ENCODE measurements around the gene GPRIN2.

Gene GPRIN2

DNA sequence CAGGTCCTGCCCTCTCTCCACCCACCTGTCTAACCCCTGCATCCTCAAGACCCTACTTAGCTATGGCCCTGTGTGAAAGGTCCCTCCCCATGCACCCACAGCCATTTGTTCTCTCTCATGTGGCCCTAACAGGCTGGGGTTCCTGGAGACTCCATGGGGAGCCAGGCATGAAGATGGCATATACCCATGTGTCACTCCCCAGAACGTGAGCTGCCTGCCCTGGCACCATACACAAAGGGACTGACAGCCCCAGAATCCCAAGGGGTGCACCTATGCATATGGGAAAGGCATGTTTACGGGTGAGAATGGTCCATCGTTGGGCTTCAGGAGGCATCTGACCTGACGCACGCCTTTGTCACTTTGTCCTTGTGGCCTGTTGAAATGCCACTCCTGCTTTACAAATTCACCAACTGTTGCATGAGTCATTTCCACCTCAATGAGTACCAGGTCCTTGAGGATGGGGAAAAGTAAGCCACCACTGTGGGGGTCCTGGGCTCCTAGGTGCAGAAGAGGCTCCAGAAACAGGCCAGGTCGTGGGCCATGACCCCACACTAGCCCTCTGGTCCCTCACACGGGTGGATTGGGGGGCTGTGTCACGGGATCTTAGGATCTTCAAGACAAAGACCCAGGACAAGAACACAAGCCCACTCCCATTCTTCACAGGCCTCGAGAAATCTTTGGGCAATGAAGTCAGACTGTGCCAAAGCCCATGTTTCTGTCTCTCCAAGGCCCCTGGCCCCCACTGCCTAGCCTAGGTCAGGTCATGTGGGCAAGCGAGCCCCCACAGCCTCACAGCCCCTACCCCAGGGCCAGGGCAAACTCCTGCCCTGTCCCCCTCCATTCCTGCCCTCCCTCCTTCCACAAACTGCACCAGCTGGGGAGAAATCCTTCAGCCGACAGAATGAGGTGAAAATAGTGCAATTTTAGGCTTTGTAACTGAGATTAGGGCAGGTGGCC lies 8.6 kb downstream of the GPRIN2 start:
- DNase-seq, result no peak

DNA sequence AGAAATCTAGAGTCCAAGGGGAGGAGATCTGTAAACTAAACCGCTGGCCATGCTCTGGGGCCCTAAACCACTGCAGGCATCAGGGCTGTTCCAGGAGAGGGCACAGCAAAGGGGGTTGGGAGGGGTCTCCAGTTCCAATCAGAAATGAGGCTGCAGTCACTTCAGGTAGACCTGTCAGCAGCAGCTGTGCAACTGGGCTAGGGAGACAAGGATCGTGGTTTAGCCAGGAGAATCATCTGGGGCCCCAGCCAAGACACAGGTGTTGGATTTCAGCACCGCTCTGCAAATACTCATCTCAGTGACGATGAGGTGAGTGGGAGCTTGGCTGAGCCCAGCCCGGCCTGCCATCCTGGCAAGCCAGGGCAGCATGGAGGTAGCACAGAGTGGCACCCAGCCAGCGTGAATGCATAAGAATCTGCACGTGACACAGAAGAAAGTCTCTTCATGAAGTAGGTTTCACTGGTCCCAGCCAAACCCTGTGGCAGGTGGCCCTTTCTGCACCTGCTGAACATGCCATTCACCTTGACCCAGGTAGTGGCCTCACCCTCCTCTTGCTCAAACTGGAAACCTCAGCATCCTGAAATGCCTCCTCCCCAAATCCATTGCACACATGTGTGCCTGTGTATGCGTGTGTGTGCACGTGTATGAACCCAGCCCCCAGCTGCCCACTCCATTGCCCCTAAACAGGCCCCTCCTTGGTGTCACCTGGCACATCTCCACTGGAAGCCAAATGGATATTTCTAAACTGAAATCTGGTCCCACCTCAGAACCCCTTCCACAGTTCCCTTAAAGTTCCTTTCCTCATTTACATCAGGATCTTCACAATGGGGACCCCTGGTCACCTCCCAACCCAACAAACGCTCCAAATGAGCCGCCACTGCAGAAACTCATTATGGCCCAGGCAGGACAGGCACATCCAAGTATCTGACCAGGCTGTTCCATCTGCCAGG lies 9.6 kb downstream of the GPRIN2 start:
- no peak for DNase-seq

DNA sequence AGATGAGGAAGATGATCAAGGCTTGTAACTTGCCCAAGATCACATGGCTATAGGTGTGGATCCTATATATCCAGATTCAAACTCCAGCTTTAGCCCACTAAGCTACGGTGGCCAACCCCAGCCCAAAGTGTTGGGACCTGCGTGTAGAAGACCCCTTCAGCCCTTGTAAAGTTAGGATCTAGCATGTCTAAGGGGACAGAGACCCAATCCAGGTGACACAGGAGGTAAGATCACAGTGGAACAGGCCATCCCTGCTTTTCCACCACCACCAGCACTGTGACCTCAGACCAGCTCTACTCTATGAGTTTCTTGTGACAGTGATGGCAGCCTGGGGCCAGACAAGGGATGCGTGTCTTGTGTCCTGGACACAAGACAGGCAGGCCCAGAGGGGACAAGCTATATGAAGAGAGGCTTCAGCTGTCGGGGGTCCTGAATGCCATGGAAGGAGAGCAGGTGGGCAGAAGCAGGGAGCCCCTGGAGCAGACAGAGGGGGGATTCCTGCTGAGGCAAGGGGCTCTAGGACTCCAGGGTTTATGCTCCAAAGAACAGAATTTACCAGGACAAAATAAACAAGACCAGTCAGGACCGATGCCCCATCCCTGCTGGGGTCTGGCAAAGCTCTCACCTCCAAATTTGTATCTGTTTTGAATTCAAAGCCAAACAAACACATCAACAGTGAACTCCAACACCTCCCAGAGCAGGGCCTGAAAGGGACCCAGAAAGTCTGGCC lies 10.4 kb downstream of the GPRIN2 start:
- DNase-seq, result no peak

DNA sequence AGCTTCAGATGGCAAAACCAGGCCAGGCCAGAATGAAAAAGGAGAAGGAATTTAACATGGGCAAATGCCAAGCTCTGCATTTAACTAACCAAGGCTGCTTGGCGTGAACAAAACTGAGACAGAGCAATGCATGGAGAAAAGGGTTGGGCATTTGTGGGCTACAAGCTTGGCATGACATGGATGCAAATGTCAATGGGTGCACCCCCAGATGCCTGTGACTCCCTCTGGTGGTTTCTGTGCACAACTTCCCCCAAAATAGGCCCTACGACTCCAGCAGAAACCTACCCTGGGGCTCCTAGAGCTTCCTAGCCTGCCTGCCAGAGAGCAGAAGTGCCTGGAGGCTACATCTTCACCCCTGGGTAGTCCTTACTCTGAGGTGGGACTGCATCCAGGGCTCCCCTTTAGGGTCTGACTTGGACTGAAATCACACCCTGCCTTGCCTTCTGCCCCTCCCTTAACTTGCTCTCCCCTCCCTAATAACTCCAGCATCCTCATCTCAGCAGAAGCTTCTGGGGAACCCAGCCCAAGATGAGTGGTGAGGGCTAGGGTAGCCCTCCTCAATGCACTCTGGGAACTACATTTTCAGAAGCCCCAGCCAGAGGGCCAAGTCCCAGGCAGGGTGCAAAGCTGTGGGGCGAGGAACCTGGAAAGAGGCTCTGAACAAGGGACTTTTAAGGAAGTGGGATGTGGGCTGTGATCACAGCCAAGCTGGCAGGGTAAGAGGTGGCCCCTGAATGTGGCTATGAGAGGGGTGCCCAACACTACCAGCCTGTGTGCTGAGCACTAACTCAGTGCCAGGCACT lies 11.3 kb downstream of the GPRIN2 start:
- DNase-seq, result no peak

DNA sequence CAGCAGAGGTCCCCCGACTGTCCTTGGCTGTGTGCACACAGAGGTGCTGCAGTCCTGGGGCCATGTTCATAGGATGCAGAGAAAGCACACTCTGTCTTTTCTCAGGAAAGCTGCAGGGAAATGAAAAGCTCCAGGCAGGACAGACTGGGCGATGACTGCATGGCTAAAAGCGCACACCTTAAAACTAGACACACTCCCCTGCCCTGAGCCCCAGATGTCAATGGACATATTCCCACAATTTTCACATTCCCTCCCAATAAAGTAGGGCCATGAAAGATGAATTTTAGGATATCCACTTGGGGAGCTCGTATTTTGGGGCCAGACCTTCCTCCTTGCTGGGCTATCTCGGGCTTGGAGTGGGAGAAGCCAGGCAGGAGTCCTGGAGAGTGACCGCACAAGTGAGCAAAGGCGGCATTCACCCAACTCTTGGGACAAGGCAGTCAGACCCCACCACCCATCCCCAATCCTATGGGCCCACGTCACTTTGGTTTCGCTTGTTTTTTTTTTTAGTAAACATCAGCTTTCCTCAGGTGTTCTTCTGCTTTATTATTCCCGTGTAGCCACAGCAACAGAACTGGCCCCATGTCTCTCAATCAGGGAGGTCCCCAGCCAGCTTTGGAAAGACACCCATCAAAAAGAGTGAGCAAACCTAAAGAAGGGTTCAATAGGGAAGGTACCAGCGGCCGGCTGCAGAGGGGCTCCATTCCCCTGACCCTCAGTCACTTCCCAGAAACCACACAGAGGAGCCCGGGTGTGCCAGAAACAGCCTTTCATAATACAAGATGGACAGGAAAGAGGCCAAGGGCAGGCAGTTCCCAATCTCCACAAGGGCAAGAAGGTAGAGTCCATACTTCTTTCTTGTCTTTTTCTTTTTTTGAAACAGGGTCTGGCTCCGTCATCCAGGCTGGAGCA lies 12.7 kb downstream of the GPRIN2 start:
- DNase-seq, result no peak

DNA sequence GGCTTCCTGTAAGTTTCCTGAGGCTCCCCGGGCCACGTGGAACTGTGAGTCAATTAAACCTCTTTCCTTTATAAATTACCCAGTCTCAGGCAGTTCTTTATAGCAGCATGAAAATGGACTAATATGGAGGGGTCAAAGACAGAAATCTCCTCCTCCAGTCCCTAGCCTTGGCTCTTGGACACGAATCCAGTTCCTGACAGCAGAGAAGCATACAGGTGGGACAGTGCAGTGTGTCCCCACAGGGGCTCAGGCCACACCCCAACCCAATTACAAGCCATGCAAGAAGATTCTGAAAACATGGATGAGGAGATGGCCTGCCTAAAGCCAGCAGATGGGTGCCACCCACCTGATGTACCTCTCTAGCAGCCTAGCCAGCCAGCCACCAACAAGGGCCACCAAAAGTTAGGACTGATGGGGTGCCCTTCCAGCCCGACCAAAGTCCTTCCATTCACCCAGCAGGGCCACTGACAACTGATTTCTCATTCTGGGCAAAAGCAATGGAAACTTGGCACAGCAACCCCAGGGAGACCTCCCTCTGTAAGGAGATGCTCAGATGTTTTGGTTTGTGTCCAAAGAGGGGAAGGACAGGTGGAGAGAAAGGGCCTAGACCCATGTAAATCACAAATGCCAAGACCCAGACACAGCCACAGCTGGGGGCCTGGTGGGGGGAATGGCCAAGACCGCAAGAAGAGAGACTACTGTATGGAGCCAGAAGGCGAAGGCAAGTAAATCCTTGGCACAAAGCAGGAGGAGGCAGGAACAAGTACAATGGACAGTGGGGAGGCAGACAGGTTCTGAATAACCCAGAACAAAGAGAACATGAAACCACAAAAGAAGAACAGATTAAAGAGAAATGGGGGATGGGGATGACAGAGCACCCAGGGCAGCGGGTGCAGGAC lies 13.6 kb downstream of the GPRIN2 start:
- DNase-seq, result no peak

DNA sequence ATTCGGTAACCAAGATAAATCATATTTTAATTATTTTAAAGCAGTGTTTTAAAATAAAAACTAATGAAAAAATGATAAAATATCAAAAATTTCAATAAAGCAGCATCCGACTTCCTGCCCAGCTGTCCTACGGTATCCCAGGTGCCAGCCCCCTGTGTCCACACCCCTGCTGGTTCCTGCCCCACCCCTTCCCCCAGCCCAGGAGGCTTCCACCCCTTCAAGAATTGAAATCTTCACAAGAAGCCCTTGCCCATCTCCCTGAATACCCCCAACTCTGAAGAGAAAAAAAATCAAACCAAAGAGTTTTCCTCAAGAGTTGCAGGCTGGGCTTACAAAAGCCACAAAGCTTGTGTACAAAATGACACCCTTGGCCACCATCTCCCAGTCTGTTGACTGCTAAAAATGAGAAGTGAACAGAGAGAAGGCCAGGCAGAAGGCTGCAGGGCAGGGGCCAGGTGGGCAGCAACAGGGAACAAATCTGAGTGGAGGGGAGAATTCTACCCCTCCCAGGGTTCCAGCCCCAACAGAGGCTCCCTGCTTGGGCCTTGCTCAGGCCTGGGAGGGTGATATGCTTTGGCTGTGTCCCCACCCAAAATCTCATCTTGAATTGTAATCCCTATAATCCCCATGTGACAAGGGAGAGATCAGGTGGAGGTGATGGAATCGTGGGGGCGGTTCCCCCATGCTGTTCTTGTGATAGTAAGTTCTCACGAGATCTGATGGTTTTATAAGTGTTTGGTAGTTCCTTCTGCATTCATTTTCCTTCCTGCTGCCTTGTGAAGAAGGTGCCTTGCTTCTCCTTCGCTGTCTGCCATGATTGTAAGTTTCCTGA lies 14.5 kb downstream of the GPRIN2 start:
- DNase-seq, result no peak

DNA sequence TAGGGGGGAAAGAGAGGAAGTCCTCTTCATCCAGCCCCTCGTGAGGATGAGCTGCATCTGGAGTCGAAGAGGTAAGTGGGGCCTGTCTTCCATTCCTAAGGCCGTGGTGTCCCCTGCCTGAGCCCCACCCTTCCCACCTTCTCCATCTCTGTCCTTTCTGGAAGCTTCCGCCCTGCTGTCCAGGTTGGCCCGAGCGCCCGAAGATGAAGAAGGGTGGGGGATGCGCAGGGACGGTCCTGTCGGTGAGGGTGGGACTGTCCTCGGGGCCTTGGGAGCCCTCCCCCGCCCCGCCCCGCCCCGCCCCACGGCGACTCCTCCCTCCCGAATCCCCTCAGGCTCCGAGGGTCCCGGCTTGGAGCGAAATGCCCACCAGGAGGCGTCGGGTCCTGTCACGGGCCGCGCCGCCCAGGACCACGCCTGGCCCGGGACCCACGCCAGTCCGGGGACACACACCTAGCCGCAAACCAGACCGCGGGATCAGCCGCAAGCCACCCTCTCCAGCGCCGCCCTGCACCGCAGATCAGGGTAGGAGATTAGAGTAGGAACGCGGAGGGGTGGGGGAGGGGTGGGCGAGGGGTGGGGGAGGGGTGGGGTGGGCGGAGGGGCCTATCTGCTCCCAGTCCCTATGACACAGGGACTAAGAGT lies 15.3 kb downstream of the GPRIN2 start:
- no peak for DNase-seq

DNA sequence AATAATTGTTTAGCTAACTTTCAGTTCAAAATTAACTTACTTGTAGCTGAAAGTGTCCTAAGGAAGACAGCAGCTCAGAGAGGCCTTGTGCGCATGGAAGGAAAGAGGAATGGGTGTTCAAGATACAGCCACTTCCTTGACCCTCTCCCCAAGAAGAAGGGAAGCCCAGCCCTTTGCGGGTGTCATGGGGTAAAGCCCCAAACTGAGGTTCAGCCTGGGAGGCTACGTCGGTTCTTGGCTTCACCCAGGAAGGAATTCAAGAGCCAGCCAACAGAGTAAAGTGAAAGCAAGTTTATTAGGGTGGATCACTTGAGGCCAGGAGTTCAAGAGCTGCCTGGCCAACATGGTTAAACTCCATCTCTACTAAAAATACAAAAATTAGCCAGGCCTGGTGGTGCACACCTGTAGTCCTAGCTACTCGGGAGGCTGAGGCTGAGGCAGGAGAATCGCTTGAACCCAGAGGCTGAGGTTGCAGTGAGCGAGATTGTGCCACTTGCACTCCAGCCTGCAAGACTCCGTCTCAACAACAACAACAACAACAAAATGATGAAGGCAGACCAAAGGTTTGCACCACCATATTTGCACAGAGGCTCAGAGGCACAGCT lies 15.9 kb downstream of the GPRIN2 start:
- no peak for DNase-seq

DNA sequence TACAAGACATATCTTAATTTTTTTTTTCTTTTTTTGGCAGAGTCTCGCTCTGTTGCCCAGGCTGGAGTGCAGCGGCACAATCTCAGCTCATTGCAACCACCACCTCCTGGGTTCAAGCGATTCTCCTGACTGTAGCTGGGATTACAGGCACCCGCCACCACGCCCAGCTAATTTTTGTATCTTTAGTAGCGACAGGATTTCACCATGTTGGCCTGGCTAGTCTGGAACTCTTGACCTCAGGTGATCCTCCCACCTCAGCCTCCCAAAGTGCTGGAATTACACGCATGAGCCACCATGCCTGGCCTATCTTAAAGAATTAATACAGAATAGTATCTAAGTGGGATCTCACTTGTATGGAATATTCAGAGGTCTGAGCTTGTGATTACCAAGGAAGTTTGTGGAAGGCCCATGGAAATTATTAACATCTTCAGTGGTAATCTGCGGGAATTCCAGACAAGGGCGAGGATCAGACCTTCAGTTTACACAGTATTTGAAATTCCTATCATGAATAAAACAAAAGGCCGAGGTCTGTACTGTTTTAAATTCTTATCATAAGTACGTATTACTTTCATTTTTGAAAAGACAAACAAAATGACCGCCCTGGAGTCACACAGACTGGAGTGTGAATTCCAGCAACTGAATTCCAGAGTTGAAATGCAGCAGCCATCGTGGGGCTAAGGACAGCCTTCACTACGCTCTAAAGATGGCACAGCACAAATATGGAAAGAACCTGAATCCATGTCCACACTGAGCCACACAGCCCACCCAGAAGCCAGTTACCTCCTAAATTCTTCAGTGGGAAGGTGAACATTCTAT lies 16.7 kb downstream of the GPRIN2 start:
- no peak for DNase-seq

DNA sequence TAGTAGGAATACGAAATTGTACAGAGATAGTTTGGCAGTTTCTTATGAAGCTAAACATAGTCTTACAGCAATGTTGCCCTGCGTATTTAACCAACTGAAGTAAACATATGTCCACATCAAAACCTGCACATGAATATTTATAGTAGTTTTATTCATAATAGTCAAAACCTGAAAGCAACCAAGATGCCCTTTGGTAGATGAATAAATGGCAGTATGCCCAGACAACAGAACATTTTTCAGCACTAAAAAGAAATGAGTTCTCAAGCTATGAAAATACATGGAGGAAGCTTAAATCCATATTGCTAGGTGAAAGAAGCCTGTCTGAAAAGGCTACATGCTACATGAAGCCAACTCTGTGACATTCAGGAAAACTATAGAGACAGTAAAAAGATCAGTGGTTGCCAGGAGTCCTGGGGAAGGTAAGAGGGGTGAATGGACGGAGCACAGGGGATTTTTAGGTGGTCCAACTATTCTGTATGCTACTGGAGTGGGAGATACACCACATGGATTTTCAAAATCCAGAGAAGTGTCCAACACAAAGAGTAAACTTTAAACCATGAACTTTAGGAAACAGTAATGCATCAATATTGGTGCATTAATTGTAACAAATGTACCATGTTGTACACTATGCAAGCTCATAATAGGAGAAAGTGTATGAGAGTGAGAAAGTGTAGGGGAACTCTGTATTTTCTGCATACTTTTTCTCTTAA lies 17.6 kb downstream of the GPRIN2 start:
- no peak for DNase-seq

DNA sequence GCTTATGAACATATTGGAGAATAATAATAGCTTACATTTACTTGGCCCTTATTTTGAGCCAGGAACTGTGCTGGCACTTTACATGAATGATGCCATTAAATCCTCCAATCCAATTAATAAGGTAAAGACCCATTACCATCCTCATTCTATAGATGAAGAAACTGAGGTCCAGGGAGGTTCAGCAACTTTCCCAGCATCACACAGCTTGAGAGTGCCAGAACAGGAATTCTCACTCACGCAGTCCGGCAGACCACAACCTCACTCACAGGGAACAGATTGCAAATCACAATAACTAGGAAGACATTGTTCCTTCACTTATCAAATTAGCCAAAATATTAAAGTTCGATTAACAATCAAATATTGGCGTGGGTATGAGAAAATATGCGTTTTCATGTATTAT lies 18.3 kb downstream of the GPRIN2 start:
- no peak for DNase-seq

DNA sequence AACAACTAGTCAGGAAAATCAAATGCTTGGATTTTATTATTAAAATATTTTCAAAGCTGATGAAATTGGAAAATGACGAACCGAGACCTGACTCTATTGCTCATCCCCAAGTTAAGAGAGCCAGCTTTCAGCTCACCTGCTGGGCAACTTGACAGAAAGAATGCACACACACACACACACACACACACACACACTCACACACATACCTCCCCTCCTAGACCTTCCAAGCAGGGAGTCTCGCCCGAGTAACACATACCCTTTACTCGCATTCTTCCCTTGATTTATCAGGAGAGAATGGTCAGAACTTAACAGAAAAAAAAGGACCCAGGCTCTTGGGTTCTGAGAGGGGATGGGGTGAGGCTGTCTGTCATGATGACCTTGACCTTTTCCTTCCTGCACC lies 19.1 kb downstream of the GPRIN2 start:
- no peak for DNase-seq

DNA sequence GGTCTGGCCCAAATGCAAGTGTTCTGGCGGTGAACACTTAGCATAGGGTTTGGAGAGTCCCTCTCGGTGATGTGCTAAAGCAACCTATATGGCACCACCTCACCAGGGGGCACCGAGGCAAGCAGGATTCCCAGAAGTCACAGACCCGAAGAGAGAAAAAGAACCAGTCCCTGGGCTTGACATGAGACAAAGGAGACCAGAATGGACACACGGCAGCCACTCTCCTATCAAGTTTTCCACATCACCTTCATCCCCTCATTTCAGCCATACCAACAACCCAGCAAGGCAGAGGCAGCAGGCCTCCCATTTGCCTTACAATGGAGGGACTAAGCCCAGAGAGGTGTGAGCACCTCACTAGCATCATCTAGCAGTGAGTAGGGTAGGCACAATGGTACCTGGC lies 19.7 kb downstream of the GPRIN2 start:
- DNase-seq, result no peak

DNA sequence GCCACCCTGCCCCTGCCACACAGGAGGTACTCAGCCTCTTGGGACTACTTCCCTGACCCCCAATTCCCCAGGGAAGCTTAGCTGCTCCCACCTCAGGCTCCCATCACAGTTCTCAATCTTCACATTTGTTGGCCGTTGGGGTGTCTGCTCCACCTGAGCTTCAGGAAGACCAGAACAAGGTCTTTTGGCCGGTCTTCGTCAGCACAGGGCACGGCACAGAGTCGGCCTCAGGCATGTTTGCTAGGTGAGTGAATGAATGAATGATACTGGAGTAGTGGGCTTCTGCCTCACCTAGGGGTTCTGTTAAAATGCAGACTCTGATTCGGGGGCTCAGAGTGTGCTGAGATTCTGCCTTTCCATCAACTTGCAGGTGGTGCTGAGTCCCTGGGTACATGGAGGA lies 20.3 kb downstream of the GPRIN2 start:
- no peak for DNase-seq

DNA sequence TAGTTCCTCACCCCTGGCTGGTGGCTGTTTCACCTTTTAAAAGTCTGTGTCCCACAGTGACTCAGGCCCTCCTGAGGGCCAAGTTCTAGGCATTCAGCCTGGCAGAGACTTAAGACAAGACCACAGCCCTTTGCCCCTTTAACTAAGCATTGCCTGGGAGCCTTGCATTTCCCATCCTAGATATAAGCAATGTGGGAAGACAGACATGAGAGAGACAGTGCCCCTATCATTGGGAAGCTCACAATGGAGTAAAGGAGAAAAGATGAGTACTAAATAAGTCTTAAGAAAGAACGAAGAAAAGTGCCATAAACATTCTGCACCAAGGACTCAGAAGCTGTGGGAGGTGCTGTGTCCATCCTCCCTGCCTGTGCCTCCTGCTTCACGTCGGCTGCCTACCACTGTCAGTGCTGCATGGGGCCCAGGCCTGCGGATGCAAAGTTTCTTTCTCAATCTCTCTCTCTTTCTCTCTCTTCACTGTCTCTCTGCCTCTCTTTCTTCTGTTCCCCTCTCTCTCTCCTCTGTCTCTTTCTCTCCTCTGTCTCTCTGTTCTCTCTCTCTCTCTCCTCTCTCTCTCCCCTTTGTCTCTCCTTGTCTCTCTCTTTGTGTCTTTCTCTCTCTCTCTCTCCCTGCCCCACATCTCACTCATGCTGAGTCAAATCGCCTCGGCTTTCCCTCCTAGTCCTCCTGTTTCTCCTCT lies 21.5 kb downstream of the GPRIN2 start:
- DNase-seq, result no peak

Data from NCI-H187 (cell line).